ENCODE results near the gene IL17B.

The IL17B gene

GRCh38 chr5:149353911-149354310, 25.2 kb downstream of the IL17B start:
- DNase-seq, result no peak

GRCh38 chr5:149352169-149352568, 26.9 kb downstream of the IL17B start:
- no peak for DNase-seq

DNA sequence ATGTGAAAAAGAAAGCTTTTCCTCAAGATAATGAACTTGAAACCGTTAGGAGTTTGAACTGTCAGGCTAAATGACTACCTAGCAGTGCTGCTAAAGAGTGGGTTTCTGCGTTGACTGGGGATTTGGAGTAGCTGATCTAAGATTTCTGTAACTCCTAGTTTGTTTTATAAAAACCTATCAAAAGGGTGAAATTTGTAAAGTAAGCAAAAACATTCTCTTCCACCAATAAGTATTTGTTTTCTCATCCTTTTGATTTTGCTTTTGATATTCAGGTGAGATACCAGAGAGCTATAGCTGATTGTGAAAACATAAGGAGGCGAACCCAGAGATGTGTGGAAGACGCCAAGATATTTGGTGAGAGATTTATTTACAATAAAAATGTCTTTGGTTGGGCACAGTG, 29.7 kb downstream of the IL17B start:
- DNase-seq, result no peak

GRCh38 chr5:149348518-149348917, 30.6 kb downstream of the IL17B start:
- DNase-seq, result no peak

- DNase-seq, result no peak
Observed at GRCh38 chr5:149345892-149346222, 33.2 kb downstream of the IL17B start.

DNA sequence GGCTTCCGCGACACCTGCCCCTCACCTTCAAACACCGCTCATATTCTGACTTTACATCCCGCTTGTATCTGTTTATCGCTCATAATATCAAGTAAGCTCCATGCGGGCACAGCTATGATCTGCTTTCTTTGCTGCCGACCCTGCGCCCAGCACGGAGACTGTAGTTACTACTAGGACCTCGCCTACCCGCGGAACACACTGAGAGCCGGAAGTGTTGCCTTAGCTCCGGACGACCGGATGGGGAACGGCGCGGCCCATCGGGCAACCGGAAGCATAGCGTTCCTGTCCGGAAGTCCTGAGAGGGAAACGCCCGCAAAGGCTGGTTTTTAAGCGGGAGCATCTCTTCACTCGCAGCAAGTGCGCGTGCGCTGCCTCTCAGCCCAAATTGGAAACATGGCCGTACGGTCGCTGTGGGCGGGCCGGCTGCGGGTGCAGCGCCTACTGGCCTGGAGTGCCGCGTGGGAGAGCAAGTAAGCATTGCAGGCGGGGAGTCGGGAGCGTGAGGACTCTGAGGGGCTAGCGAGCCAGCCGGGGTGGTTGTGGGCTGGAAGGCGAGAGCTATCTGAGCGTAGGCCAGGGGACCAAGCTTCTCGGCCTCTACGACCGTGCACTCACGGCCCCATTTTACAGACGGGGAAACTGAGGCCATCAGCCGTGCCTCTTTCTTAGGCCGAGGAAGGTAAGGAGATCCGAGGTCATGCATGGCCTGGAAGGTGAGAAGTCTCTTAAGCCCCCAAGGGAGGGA, 33.8 kb downstream of the IL17B start, which contains the start of gene GRPEL2:
Gene GRPEL2, plus strand, starts transcription at position 353 of the 745 bp plus-strand sequence. Its CDS starts 41 bp downstream, at position 394.
- peak; percentile 68 to 79 (median 74) for DNase-seq

- no peak for DNase-seq
Observed at GRCh38 chr5:149344151-149344550, 34.9 kb downstream of the IL17B start.

GRCh38 chr5:149341876-149342275, 37.2 kb downstream of the IL17B start:
- DNase-seq, result no peak

DNA sequence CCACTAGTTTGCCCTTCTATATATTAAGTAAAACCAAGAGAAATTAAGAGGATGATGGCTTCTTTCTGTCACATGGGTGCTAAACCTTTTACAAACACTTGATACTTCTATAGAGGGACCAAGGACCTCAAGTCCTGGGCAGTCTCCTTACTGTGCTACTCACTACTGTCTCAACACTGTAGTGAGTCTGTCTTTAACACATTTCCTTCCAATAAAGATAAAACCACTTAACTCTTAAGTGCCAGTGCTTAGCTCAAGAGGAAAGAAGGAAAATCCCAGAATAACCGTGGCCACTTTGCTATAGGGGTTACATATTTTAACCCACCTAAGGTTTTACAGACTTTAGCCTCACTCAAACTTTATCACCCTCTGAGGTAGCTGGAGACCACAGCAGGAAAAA, 38.2 kb downstream of the IL17B start:
- DNase-seq, result no peak

DNA sequence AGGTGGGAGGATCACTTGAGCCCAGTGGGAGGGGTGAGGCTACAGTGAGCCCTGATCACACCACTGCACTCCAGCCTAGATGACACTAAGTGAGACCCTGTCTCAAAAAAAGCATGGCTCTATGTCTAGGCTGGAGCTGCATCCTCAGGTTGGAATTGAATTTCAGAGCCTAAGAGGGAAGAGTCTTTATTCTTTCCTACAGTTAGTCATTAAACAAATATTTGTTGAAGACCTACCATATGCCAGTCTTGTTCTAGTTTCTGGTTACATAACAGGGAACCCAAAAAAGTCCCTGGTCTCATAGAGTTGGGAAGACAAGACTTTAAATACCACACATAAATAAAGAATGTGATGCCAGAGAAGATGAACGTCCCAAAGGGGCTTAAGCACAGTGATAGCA, 40.7 kb downstream of the IL17B start:
- no peak for DNase-seq

DNA sequence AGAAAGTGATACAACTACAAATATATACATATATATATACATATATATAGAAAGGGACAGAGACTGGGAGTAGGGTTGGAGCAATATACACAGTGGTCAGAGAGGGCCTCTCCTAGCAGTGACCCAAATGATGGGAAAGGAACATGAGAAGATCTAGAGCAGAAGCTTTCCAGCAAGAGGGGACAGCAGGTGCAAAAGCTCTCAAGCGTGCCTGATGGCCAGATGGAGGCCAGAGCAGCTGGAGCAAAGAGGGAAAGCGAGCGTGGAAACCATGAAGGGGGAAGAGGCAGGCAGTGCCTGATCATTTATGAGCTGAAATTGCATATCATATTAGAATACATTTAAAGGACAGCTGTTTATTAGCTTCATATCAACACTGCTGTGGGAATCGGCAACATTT, 41.4 kb downstream of the IL17B start:
- no peak for DNase-seq

GRCh38 chr5:149333711-149334443, 45.2 kb downstream of the IL17B start:
- DNase-seq, result no peak

DNA sequence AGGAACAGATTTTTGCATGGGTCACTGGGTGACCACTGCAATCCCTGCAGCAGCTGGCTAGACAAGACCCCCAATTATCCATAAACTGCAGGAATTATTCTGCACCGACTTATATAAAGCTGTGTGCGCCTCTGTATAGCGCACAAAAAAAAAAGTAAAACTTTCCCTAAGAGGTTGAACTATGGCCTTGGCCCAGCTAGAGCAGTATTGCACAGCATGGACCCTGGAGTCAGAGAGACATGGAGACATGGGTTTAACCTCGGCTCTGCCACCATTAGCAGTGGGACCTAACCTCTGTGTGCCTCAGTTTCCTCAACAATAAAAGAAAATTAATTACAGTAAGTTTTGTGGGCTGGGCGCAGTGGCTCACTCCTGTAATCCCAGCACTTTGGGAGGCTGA, 50.9 kb downstream of the IL17B start:
- DNase-seq, result no peak

GRCh38 chr5:149326611-149327010, 52.5 kb downstream of the IL17B start:
- no peak for DNase-seq

DNA sequence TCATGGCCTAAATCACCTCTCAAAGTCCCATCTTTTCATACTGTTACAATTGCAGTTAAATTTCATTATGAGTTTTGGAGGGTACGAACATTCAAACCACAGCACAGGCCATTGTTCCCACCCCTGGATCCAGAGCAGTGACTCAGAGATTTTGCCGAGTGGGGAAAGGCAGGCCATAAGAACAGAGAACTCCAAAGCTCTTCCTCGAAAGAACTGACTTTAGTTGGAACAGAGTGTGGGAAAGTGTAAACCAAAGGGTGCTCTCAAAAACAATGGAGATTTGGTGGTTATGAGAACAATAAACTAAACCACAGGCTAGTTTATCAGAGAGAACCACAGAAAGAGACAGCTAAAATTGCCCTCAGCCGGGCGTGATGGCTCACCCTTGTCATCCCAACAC, 53.2 kb downstream of the IL17B start:
- DNase-seq, result no peak

DNA sequence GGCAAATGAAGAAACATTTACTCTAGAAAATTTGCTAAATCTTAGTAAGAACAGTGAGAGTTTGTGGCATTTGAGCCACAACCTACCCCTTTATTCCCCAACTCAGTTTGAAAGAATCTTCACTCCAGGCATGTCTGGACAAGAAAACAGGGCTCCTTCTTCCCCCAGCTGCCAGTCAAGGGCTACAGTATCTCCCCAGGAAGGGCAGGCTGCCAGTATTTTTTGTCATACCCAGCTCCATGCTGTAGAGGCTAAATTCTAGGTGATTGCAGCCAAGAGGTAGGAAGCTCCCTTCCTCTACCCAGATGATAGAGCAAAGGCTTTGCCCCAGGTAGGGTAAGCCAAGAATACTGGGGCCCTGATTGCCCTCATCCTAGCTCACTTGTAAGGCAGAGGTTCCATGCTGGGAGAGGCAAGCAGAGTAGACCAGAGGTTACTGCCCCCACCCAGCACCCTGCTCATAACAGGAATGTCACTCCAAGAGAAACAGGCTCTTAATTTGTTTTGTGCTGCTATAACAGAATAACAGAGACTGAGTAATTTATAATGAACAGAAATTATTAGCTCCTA, 53.8 kb downstream of the IL17B start:
- no peak for DNase-seq

DNA sequence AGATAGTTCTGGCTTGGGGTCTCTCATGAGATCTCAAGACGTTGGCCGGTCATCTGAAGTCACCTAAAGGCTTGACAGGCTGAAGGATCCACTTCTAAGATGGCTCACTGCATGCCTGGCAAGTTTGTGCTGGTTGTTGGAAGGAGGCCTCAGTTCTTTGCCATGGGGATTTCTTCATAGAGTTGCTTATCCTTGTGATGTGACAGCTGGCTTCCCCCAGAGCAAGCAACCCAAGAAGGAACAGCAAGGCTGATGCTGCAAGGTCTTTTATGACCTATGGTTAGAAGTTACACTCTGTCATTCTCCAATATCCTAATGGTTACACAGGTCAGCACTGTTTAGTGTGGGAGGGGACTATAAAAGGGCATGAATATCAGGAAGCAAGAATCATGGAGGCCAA, 54.5 kb downstream of the IL17B start:
- DNase-seq, result no peak
